Tibial nerve (tissue), 4 donors: Measurements from ENCODE around the gene ZNF648. TPM values are rescaled to one million over a fixed set of nuclear protein-coding genes. Genes with fewer than 3 reads are reported as not detected.

Source experiments
- DNase-seq, 2 donors: peaks; one replicate each; pipeline ENCODE4 v3.0.0-alpha.2; 2019; ENCODE audit warnings: low spot score in 2 of 2
- H3K27ac ChIP-seq, 4 donors: fragments of 200-600 bp; sonication (generic) in 3 of 4; one replicate each; pipeline ENCODE4 v1.5.1; 2017 to 2019; ENCODE audit warnings: mild to moderate bottlenecking in 1 of 4
- H3K27me3 ChIP-seq, 2 donors: fragments of 200-600 bp; sonication (generic) in 1 of 2; one replicate each; pipeline versions ENCODE4 v1.5.1 to v1.6.0; 2017 to 2019
- H3K36me3 ChIP-seq, 3 donors: fragments of 200-600 bp; sonication (generic); one replicate each; pipeline ENCODE4 v1.5.1; 2018 to 2019
- H3K4me1 ChIP-seq, 4 donors: fragments of 200-600 bp; sonication (generic) in 3 of 4; one replicate each; pipeline ENCODE4 v1.5.1; 2017 to 2019
- H3K4me3 ChIP-seq, 4 donors: fragments of 200-600 bp; sonication (generic) in 3 of 4; one replicate each; pipeline ENCODE4 v1.5.1; 2017 to 2019; ENCODE audit warnings: mild to moderate bottlenecking in 1 of 4, moderate library complexity in 1 of 4
- H3K9me3 ChIP-seq, 4 donors: fragments of 200-600 bp; sonication (generic) in 3 of 4; one replicate each; pipeline ENCODE4 v1.5.1; 2017 to 2019
- CTCF ChIP-seq, 5 experiments: fragments of 200-600 bp in 3 of 5; fragments of 450-650 bp in 2 of 5; sonication (generic) in 3 of 5; IDR thresholded peaks; one replicate each; pipeline ENCODE4 v1.5.1; 2016 to 2019; ENCODE audit warnings: antibody characterized with exemption in 5 of 5, mild to moderate bottlenecking in 3 of 5, moderate library complexity in 2 of 5
- EP300 ChIP-seq, 2 donors: sonication (generic); formaldehyde crosslinking; IDR thresholded peaks; one replicate each; pipeline ENCODE4 v1.6.1; 2017; ENCODE audit warnings: antibody characterized with exemption in 2 of 2, mild to moderate bottlenecking in 1 of 2
- POLR2A ChIP-seq, 2 donors: fragments of 450-650 bp; IDR thresholded peaks; one replicate each; pipeline ENCODE4 v1.6.1; 2017; ENCODE audit warnings: antibody characterized with exemption in 2 of 2, mild to moderate bottlenecking in 2 of 2, moderate library complexity in 2 of 2
- WGBS, 2 donors: methylation state at CpG; one replicate each; pipeline ENCODE4 v1.1.5; 2018; 5-methylcytosine and 5-hydroxymethylcytosine counted together
- total RNA-seq, 4 donors: library from RNA; depleted of rRNA; stranded (reverse); fragments of >200 nt; gene quantifications; one replicate each; pipeline ENCODE4 v1.1.0, GENCODE V29; 2016

Gene ZNF648
- total RNA-seq, 4 donors from 2014 or later, result 0.20 to 1.5 (median 1.2) TPM

- no peaks in the 10 kb centered on the region for H3K27me3 ChIP-seq
- H3K4me3 ChIP-seq, result no peak overlapping the region
- WGBS, 2 donors, result 46 to 49% methylated on average over 5 of the region's 5 CpGs
- H3K4me1 ChIP-seq, result peaks cover 0 to 5% (median 0%) of the 10 kb centered on the region in 4 donors
- TF ChIP-seq EP300 (IDR thresholded peaks at IDR 0.05) (no peak), POLR2A (IDR thresholded peaks at IDR 0.05) (no peak), CTCF (IDR thresholded peaks at IDR 0.05) (no peak)
- no peak for DNase-seq
- peak overlapping the region in 1 of 4 donors; percentile 65 for H3K27ac ChIP-seq
- no peaks in the 10 kb centered on the region for H3K36me3 ChIP-seq
- no peaks in the 10 kb centered on the region for H3K9me3 ChIP-seq
Measured at GRCh38 chr1:182092336-182092735, 30.8 kb upstream of the ZNF648 start.

GRCh38 chr1:182091083-182091482 lies 29.6 kb upstream of the ZNF648 start:
- 75 to 96% methylated on average over 2 of the region's 2 CpGs for WGBS, 2 donors
- H3K27me3 ChIP-seq, result no peaks in the 10 kb centered on the region

GRCh38 chr1:182087719-182088350 lies 26.3 kb upstream of the ZNF648 start:
- 94 to 95% methylated on average over 6 of the region's 6 CpGs for WGBS, 2 donors
- H3K4me1 ChIP-seq, result peaks cover 0 to 20% (median 7%) of the 10 kb centered on the region in 4 donors
- H3K27me3 ChIP-seq, result no peaks in the 10 kb centered on the region
- TF ChIP-seq EP300 (IDR thresholded peaks at IDR 0.05) (no peak), CTCF (IDR thresholded peaks at IDR 0.05) (no peak), POLR2A (IDR thresholded peaks at IDR 0.05) (no peak)
- no peaks in the 10 kb centered on the region for H3K9me3 ChIP-seq
- no peak overlapping the region for H3K4me3 ChIP-seq
- no peak for DNase-seq
- no peaks in the 10 kb centered on the region for H3K36me3 ChIP-seq
- peak overlapping the region in 1 of 4 donors; percentile 6 for H3K27ac ChIP-seq

More at GRCh38 chr1:182091083-182091482, 29.6 kb upstream of the ZNF648 start:
- no peak overlapping the region for H3K4me3 ChIP-seq
- no peak for DNase-seq
- H3K27ac ChIP-seq, result peak overlapping the region in 1 of 4 donors; percentile 14
- TF ChIP-seq EP300 (IDR thresholded peaks at IDR 0.05), result no peak
- TF ChIP-seq CTCF (IDR thresholded peaks at IDR 0.05), result no peak
- no peak for TF ChIP-seq POLR2A (IDR thresholded peaks at IDR 0.05)
- no peaks in the 10 kb centered on the region for H3K9me3 ChIP-seq
- peaks cover 0 to 5% (median 0%) of the 10 kb centered on the region in 4 donors for H3K4me1 ChIP-seq
- no peaks in the 10 kb centered on the region for H3K36me3 ChIP-seq

- DNase-seq, result no peak
- no peaks in the 10 kb centered on the region for H3K36me3 ChIP-seq
- peaks cover 0 to 20% (median 7%) of the 10 kb centered on the region in 4 donors for H3K4me1 ChIP-seq
- H3K27me3 ChIP-seq, result no peaks in the 10 kb centered on the region
- H3K4me3 ChIP-seq, result no peak overlapping the region
- no peaks in the 10 kb centered on the region for H3K9me3 ChIP-seq
- H3K27ac ChIP-seq, result peak overlapping the region in 1 of 4 donors; percentile 6
- TF ChIP-seq CTCF (IDR thresholded peaks at IDR 0.05) (no peak), EP300 (IDR thresholded peaks at IDR 0.05) (no peak), POLR2A (IDR thresholded peaks at IDR 0.05) (no peak)
- WGBS, 2 donors, result 82 to 94% methylated on average over 2 of the region's 2 CpGs
Measured at GRCh38 chr1:182087304-182087703, 25.8 kb upstream of the ZNF648 start.

GRCh38 chr1:182086620-182087019 lies 25.1 kb upstream of the ZNF648 start:
- H3K36me3 ChIP-seq, result no peaks in the 10 kb centered on the region
- H3K4me3 ChIP-seq, result no peak overlapping the region
- H3K27me3 ChIP-seq, result no peaks in the 10 kb centered on the region
- H3K4me1 ChIP-seq, result peaks cover 0 to 15% (median 7%) of the 10 kb centered on the region in 4 donors
- 95 to 96% methylated on average over 7 of the region's 7 CpGs for WGBS, 2 donors
- no peaks in the 10 kb centered on the region for H3K9me3 ChIP-seq
- H3K27ac ChIP-seq, result no peak overlapping the region
- no peak for TF ChIP-seq EP300 (IDR thresholded peaks at IDR 0.05)
- TF ChIP-seq CTCF (IDR thresholded peaks at IDR 0.05), result no peak
- no peak for TF ChIP-seq POLR2A (IDR thresholded peaks at IDR 0.05)
- DNase-seq, result no peak
